Gastrocnemius medialis (tissue), 4 donors: ENCODE data around the gene VWA3B.

Experiments used
- POLR2A ChIP-seq, 2 donors: fragments of 450-650 bp; IDR thresholded peaks; one replicate each; pipeline ENCODE4 v1.6.1; 2017; ENCODE audit warnings: antibody characterized with exemption in 2 of 2, mild to moderate bottlenecking in 2 of 2, moderate library complexity in 2 of 2
- TF ChIP-seq, protein P1 (sequence below), 5 experiments: fragments of 450-650 bp in 3 of 5; fragments of 200-600 bp in 2 of 5; sonication (generic) in 2 of 5; IDR thresholded peaks in 4 of 5; conservative IDR thresholded peaks in 1 of 5; 1 replicate in 4 of 5; 2 replicates in 1 of 5; pipeline ENCODE4 v1.5.1; 2016 to 2019; ENCODE audit warnings: antibody characterized with exemption in 5 of 5, mild to moderate bottlenecking in 3 of 5, moderate library complexity in 3 of 5

DNA sequence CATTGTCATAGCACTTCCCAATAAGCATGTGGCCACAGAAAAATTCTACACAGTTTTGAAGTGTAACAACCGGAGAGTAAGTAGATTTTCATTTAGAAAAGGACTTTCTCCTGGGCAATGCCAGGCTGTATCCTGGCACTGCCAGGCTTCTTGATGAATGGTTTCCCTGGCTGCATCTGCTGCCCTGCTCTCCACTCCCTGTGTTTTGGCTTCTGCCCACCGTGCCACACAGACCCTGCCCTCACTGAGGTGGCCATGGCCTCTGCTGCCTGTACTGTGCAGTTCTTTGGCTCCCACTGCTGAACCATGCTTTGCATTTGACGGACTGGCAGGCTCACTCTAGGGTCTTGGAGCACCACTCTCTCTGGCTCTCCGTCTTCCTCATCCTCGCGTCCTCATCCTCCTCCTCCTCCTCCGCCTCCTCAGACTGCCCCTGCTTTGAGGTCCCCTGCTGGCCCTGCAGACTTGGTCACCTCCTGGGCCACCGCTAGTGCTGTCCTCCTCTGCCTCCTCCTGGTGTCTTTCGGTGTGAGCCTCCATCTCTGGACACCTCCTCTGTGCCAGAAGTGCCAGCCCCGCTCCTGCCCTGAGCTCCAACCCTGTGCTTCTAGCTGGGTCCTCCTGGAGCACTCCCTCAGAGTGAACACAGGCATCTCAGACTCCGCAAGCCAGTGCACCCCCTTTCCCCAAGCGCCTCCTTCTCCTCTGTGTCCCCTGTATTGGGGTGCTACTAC, 213.3 kb downstream of the VWA3B start:
- no peak for TF ChIP-seq POLR2A (IDR thresholded peaks at IDR 0.05)
- TF ChIP-seq, protein P1, sequence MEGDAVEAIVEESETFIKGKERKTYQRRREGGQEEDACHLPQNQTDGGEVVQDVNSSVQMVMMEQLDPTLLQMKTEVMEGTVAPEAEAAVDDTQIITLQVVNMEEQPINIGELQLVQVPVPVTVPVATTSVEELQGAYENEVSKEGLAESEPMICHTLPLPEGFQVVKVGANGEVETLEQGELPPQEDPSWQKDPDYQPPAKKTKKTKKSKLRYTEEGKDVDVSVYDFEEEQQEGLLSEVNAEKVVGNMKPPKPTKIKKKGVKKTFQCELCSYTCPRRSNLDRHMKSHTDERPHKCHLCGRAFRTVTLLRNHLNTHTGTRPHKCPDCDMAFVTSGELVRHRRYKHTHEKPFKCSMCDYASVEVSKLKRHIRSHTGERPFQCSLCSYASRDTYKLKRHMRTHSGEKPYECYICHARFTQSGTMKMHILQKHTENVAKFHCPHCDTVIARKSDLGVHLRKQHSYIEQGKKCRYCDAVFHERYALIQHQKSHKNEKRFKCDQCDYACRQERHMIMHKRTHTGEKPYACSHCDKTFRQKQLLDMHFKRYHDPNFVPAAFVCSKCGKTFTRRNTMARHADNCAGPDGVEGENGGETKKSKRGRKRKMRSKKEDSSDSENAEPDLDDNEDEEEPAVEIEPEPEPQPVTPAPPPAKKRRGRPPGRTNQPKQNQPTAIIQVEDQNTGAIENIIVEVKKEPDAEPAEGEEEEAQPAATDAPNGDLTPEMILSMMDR (IDR thresholded peaks at IDR 0.05 in 4 of 5, conservative IDR thresholded peaks at IDR 0.05 in 1 of 5), result no peak
